PC-9 (cell line): ENCODE results near the gene DLG2. TPM values are rescaled to one million over a fixed set of nuclear protein-coding genes. Genes with fewer than 3 reads are reported as not detected.

Experiments
- BruUV-seq: library from RNA; stranded (reverse); fragments of 400-500 nt; replicated peaks from 2 replicates; lab custom pipeline; 2021; lab: Mats Ljungman, UMichigan
- CTCF ChIA-PET: fragments of 300-600 bp; sonication (Branson Sonifier 250); formaldehyde crosslinking; loops from one replicate; lab custom pipeline; 2022; ENCODE audit warnings: antibody characterized with exemption; lab: Charles Lee
- POLR2A ChIA-PET: fragments of 300-600 bp; sonication (Branson Sonifier 250); formaldehyde crosslinking; loops from one replicate; lab custom pipeline; 2022; ENCODE audit warnings: antibody characterized with exemption; ENCODE audit not compliant: unreplicated experiment; lab: Charles Lee
- DNase-seq, 2 experiments: peaks; one replicate each; pipeline versions ENCODE4 v3.0.0 to v3.0.0-alpha.2; 2015 to 2022; ENCODE audit warnings: mixed read lengths in 1 of 2
- H2AFZ ChIP-seq: fragments of 200-600 bp; sonication (generic); 2 replicates; pipeline ENCODE4 v1.8.1; 2017; ENCODE audit warnings: antibody characterized with exemption
- H3F3A ChIP-seq: fragments of 200-600 bp; sonication (generic); 2 replicates; pipeline ENCODE4 v1.8.1; 2017; ENCODE audit warnings: antibody characterized with exemption, mild to moderate bottlenecking, low read depth; ENCODE audit not compliant: insufficient read depth
- H3K27ac ChIP-seq: fragments of 200-600 bp; sonication (generic); 2 replicates; pipeline ENCODE4 v1.6.1; 2016; ENCODE audit warnings: mixed run types
- H3K27me3 ChIP-seq: fragments of 200-600 bp; sonication (generic); 2 replicates; pipeline ENCODE4 v1.6.1; 2016; ENCODE audit warnings: low read depth, mixed run types; ENCODE audit not compliant: insufficient read depth
- H3K36me3 ChIP-seq: fragments of 200-600 bp; sonication (generic); 2 replicates; pipeline ENCODE4 v1.6.1; 2016; ENCODE audit warnings: low read depth, mixed run types
- H3K4me1 ChIP-seq: fragments of 200-600 bp; sonication (generic); replicated peaks from 2 replicates; pipeline ENCODE4 v1.6.1; 2016; ENCODE audit warnings: mixed run types; ENCODE audit not compliant: insufficient read depth
- H3K4me2 ChIP-seq: fragments of 200-600 bp; sonication (generic); 2 replicates; pipeline ENCODE4 v1.6.1; 2017; ENCODE audit warnings: mixed run types
- H3K4me3 ChIP-seq: fragments of 200-600 bp; sonication (generic); 2 replicates; pipeline ENCODE4 v1.6.1; 2016; ENCODE audit warnings: mixed run types
- H3K79me2 ChIP-seq: fragments of 200-600 bp; sonication (generic); 2 replicates; pipeline ENCODE4 v1.6.1; 2017; ENCODE audit warnings: low read depth, mixed run types
- H3K9me2 ChIP-seq: fragments of 200-600 bp; sonication (generic); 2 replicates; pipeline ENCODE4 v1.8.1; 2017; ENCODE audit warnings: mild to moderate bottlenecking; ENCODE audit not compliant: insufficient read depth
- H3K9me3 ChIP-seq: fragments of 200-600 bp; sonication (generic); 2 replicates; pipeline ENCODE4 v1.8.1; 2016; ENCODE audit warnings: low read depth; ENCODE audit not compliant: insufficient read depth
- H4K20me1 ChIP-seq: fragments of 200-600 bp; sonication (generic); 2 replicates; pipeline ENCODE4 v1.8.1; 2017; ENCODE audit not compliant: insufficient read depth
- CTCF ChIP-seq: fragments of 200-600 bp; sonication (generic); conservative IDR thresholded peaks from 2 replicates; pipeline ENCODE4 v1.6.1; 2017; ENCODE audit warnings: mixed run types, antibody characterized with exemption, mild to moderate bottlenecking, moderate library complexity
- EZH2 ChIP-seq: fragments of 200-600 bp; sonication (generic); IDR thresholded peaks from 2 replicates; pipeline ENCODE4 v1.8.0; 2017; ENCODE audit warnings: antibody characterized with exemption, low read depth
- intact Hi-C: fragments of 100-400 bp; cut with micrococcal nuclease; formaldehyde crosslinking; loops from one replicate; pipeline ENCODE4 v1.10.0; 2022; ENCODE audit not compliant: unreplicated experiment
- total RNA-seq: library from RNA; stranded (reverse); gene quantifications from 2 replicates; pipeline ENCODE4 v1.2.3, GENCODE V29; 2021

Gene DLG2
- total RNA-seq, 1 experiment from 2014 or later: 6.4 TPM

- Histone ChIP-seq H3K4me1 (peaks cover 27% of the 10 kb centered on the region), H3K27ac (no peak overlapping the region), H3K9me2 (no peaks in the 10 kb centered on the region), H3K27me3 (no peaks in the 10 kb centered on the region), H3K79me2 (no peaks in the 10 kb centered on the region), H3K36me3 (no peaks in the 10 kb centered on the region), H3K4me2 (peak overlapping the region; percentile 23), H3F3A (no peaks in the 10 kb centered on the region), H3K4me3 (no peak overlapping the region), H4K20me1 (no peaks in the 10 kb centered on the region), H3K9me3 (no peaks in the 10 kb centered on the region), H2AFZ (no peak overlapping the region)
- CTCF ChIA-PET: no interaction called here
- intact Hi-C loops: no loop called here
- no peak for TF ChIP-seq EZH2
- no peak for TF ChIP-seq CTCF
- peak in 1 of 2 experiments; percentile 49 for DNase-seq
- BruUV-seq: no TSS peak
- POLR2A ChIA-PET: no interaction called here
These were observed 761.9 kb downstream of the DLG2 start for GRCh38 chr11:84865257-84865656.

GRCh38 chr11:84857746-84858145 lies 769.4 kb downstream of the DLG2 start:
- POLR2A ChIA-PET: no interaction called here
- no peak for TF ChIP-seq EZH2
- no peak for TF ChIP-seq CTCF
- Histone ChIP-seq H3K4me3 (no peak overlapping the region), H3K36me3 (no peaks in the 10 kb centered on the region), H4K20me1 (no peaks in the 10 kb centered on the region), H2AFZ (no peak overlapping the region), H3F3A (no peaks in the 10 kb centered on the region), H3K27ac (no peak overlapping the region), H3K4me2 (no peak overlapping the region), H3K27me3 (no peaks in the 10 kb centered on the region), H3K4me1 (peaks cover 32% of the 10 kb centered on the region), H3K9me2 (no peaks in the 10 kb centered on the region), H3K9me3 (no peaks in the 10 kb centered on the region), H3K79me2 (no peaks in the 10 kb centered on the region)
- CTCF ChIA-PET: no interaction called here
- DNase-seq: no peak
- BruUV-seq: no TSS peak
- intact Hi-C loops: no loop called here

GRCh38 chr11:84855508-84856245 lies 771.5 kb downstream of the DLG2 start:
- Histone ChIP-seq H3K27ac (peak overlapping the region; percentile 28; the same call in 1 of the 2 replicates), H3K36me3 (no peaks in the 10 kb centered on the region), H4K20me1 (no peaks in the 10 kb centered on the region), H3K9me2 (no peaks in the 10 kb centered on the region), H3K79me2 (no peaks in the 10 kb centered on the region), H3K9me3 (no peaks in the 10 kb centered on the region), H3K4me1 (peaks cover 25% of the 10 kb centered on the region), H3K4me2 (peak overlapping the region; percentile 15; the same call in 1 of the 2 replicates), H3K4me3 (no peak overlapping the region), H2AFZ (no peak overlapping the region), H3F3A (no peaks in the 10 kb centered on the region), H3K27me3 (no peaks in the 10 kb centered on the region)
- CTCF ChIA-PET: no interaction called here
- TSS peak; percentile 95 for BruUV-seq
- intact Hi-C loops: no loop called here
- peak in 1 of 2 experiments; percentile 45 for DNase-seq
- TF ChIP-seq EZH2 (no peak), CTCF (no peak)
- POLR2A ChIA-PET: interaction anchor here (0.5 to 0.6 kb wide), 2 partner anchors 24 to 54 kb away, joined by 5 to 7 read pairs; no protein-coding TSS in a partner anchor
